GM21528 (cell line): ENCODE data around the gene F12.
"Not testable (repeated sequence)": the region's sequence is repeated elsewhere in the genome, so short reads cannot be mapped to it uniquely, and the experiment has no call there.

ENCODE experiments used
- ATAC-seq: cut with Tn5 transposase; IDR thresholded peaks from one replicate; pipeline ENCODE4 v1.9.1; 2021; ENCODE audit warnings: mild to moderate bottlenecking, moderate library complexity; ENCODE audit not compliant: unreplicated experiment, low FRiP score

F12 gene

GRCh38 chr5:177390363-177391300 lies 18.7 kb downstream of the F12 start:
- no peak for ATAC-seq

GRCh38 chr5:177389241-177390169 lies 19.9 kb downstream of the F12 start:
- ATAC-seq: no peak

- no peak for ATAC-seq
These were observed 20.8 kb downstream of the F12 start for GRCh38 chr5:177388521-177389052.

- ATAC-seq: no peak
These were observed 22.0 kb downstream of the F12 start for GRCh38 chr5:177387405-177387804.

GRCh38 chr5:177386542-177386941 lies 22.8 kb downstream of the F12 start:
- no peak for ATAC-seq

- ATAC-seq: no peak
These were observed 23.6 kb downstream of the F12 start for GRCh38 chr5:177385720-177386119.

GRCh38 chr5:177384134-177384533 lies 25.2 kb downstream of the F12 start, which contains the start of gene SLC34A1:
SLC34A1 (plus strand) TSS chr5:177384434; CDS start chr5:177385742, 1,308 bp downstream.
- ATAC-seq: no peak

GRCh38 chr5:177383181-177383580 lies 26.2 kb downstream of the F12 start:
- ATAC-seq: no peak

GRCh38 chr5:177382423-177383029 lies 26.8 kb downstream of the F12 start:
- no peak for ATAC-seq

- ATAC-seq: no peak
These were observed 28.6 kb downstream of the F12 start for GRCh38 chr5:177380805-177381126.

GRCh38 chr5:177378884-177379883 lies 30.2 kb downstream of the F12 start:
- ATAC-seq: no peak

GRCh38 chr5:177377851-177378776 lies 31.2 kb downstream of the F12 start:
- ATAC-seq: no peak

GRCh38 chr5:177376107-177376506 lies 33.3 kb downstream of the F12 start:
- no peak for ATAC-seq

GRCh38 chr5:177375516-177375915 lies 33.8 kb downstream of the F12 start:
- ATAC-seq: not testable (repeated sequence)

- no peak for ATAC-seq
These were observed 35.2 kb downstream of the F12 start for GRCh38 chr5:177374211-177374610.

GRCh38 chr5:177373806-177374205 lies 35.6 kb downstream of the F12 start:
- ATAC-seq: no peak

GRCh38 chr5:177372910-177373309 lies 36.5 kb downstream of the F12 start:
- no peak for ATAC-seq
